GM20000 (cell line): ENCODE measurements around the gene ELMO2.

Experiments
- DNase-seq: peaks from one replicate; pipeline ENCODE4 v3.0.0; 2012; ENCODE audit warnings: low spot score
- CTCF ChIP-seq: IDR thresholded peaks from 2 replicates; pipeline ENCODE4 v1.5.1; 2012; ENCODE audit warnings: mild to moderate bottlenecking, control low read depth; ENCODE audit errors: extremely low read depth, missing control alignments

Gene ELMO2

GRCh38 chr20:46324960-46325703 lies 81.3 kb downstream of the ELMO2 start:
- DNase-seq: no peak
- TF ChIP-seq CTCF: no peak

- no peak for DNase-seq
- no peak for TF ChIP-seq CTCF
These were observed 82.0 kb downstream of the ELMO2 start for GRCh38 chr20:46324379-46324778.

- DNase-seq: no peak
- no peak for TF ChIP-seq CTCF
These were observed 82.9 kb downstream of the ELMO2 start for GRCh38 chr20:46323557-46323956.

GRCh38 chr20:46322641-46323040 lies 83.8 kb downstream of the ELMO2 start:
- no peak for DNase-seq
- no peak for TF ChIP-seq CTCF

GRCh38 chr20:46317685-46318177 lies 88.7 kb downstream of the ELMO2 start:
- no peak for TF ChIP-seq CTCF
- no peak for DNase-seq

- TF ChIP-seq CTCF: no peak
- DNase-seq: no peak
These were observed 89.3 kb downstream of the ELMO2 start for GRCh38 chr20:46316984-46317684.
